ENCODE data around the gene ST14.
"Not testable (repeated sequence)": the region's sequence is repeated elsewhere in the genome, so short reads cannot be mapped to it uniquely, and the experiment has no call there.

Gene ST14

GRCh38 chr11:130189492-130190210 is 30.1 kb downstream of the ST14 start:
- no peak for DNase-seq (ENCODE audit: low spot score)

GRCh38 chr11:130190371-130190881 is 30.8 kb downstream of the ST14 start:
- DNase-seq (ENCODE audit: low spot score), result no peak

GRCh38 chr11:130191896-130192295 is 32.3 kb downstream of the ST14 start:
- no peak for DNase-seq (ENCODE audit: low spot score)

GRCh38 chr11:130192845-130193267 is 33.3 kb downstream of the ST14 start:
- DNase-seq (ENCODE audit: low spot score), result no peak

- DNase-seq (ENCODE audit: low spot score), result not testable (repeated sequence)
These were observed 34.0 kb downstream of the ST14 start for GRCh38 chr11:130193551-130193950.

GRCh38 chr11:130194241-130195023 is 34.9 kb downstream of the ST14 start:
- DNase-seq (ENCODE audit: low spot score), result no peak

DNA sequence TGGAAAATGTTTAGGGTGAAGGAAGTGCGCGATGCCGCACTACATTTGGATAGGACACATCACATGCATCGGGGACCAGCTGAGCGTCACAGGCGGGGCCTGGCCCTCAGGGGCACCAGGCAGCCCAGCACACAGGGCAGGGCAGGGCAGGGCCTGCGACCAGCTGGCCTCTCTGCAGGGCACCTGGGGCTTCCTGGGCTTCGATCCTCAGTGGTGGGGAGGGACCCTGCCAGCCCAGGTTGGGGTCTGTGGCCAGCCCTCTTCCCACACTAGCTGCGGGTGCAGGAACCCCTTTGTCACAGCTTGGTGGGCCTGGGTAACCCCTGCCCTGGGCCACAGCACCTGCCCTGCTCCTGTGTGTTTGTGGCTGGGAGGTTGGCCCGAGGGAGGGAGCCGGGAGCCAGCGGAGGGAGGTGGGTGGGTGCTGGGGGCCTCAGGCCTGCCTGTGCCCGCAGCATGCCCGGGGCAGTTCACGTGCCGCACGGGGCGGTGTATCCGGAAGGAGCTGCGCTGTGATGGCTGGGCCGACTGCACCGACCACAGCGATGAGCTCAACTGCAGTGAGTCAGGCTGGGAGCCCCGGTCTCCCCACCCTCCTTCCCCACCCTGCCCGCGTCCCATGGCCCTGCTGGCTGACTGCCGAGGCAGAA is 37.9 kb downstream of the ST14 start:
- no peak for DNase-seq (ENCODE audit: low spot score)

DNA sequence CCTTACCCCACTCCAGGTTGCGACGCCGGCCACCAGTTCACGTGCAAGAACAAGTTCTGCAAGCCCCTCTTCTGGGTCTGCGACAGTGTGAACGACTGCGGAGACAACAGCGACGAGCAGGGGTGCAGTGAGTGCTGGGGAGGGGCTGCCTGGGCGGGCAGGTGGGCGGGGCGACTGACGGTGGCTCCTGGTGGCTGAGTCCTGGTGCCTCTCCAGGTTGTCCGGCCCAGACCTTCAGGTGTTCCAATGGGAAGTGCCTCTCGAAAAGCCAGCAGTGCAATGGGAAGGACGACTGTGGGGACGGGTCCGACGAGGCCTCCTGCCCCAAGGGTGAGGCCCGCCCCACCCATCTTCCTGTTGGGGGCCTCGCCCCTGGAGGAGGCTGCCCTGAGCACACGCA is 38.7 kb downstream of the ST14 start:
- no peak for DNase-seq (ENCODE audit: low spot score)

- DNase-seq (ENCODE audit: low spot score), result no peak
These were observed 39.4 kb downstream of the ST14 start for GRCh38 chr11:130198964-130199363.

GRCh38 chr11:130199792-130200191 is 40.2 kb downstream of the ST14 start:
- no peak for DNase-seq (ENCODE audit: low spot score)

DNA sequence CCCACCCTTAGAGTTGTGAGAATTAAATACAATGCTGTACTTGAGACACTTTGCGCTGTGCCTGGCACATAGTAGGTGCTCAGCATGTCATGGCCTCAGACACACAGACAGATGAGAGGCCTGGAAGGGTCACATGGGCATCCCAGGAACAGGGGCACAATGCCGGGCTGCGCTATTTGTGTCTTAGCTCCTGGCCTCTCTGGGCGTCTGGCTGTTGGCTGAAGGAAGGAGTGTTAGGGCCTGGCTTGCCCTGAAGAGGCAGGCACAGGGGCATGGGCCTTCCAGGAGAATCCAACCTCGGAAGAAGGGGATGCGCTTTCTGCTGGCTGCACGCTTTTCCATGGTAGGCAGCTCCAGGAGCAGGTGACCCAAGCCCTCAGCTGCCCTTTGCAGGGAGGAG is 41.4 kb downstream of the ST14 start:
- no peak for DNase-seq (ENCODE audit: low spot score)

GRCh38 chr11:130202009-130202817 is 42.6 kb downstream of the ST14 start:
- DNase-seq (ENCODE audit: low spot score), result no peak

DNA sequence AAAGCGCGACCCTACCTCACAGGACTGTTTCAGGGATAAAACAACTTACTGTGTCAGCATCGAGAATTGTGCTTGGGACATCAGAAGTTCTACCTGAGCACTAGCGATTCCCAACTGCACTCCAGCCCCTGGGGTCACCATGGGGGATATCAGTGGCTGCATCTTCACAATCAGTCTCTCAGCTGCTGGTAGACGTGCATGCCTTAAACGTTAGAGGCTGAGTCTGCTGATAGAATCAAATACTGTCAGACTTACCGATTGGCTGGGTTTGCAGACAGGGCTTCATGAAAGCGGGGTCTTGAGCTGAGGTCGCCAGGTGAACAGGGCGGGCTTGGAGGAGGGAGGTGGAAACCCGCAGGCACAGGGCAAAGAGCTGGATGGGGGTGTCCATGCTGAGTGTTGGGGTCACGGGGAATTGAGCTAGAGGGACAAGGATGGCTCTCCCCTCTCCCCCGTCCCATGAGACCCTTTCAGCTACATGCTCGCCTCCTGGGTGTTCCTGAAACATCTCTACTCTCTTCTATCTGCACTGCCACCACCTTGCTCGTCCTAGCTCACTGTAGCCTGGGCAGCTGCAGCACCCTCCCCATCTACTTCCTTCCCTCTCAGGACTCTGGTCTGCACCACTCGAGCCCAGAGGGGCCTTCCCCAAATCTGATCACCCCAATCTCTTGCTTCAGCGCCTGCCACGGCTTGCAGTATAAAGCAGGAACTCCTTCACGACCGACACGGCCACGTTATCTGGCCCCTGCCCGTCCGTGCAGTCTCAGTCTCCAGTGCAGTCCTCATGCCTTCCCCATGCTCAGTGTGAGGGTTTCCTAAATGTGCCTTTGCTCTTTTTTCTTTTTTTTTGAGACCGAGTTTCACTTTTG is 43.5 kb downstream of the ST14 start:
- DNase-seq (ENCODE audit: low spot score), result no peak

DNA sequence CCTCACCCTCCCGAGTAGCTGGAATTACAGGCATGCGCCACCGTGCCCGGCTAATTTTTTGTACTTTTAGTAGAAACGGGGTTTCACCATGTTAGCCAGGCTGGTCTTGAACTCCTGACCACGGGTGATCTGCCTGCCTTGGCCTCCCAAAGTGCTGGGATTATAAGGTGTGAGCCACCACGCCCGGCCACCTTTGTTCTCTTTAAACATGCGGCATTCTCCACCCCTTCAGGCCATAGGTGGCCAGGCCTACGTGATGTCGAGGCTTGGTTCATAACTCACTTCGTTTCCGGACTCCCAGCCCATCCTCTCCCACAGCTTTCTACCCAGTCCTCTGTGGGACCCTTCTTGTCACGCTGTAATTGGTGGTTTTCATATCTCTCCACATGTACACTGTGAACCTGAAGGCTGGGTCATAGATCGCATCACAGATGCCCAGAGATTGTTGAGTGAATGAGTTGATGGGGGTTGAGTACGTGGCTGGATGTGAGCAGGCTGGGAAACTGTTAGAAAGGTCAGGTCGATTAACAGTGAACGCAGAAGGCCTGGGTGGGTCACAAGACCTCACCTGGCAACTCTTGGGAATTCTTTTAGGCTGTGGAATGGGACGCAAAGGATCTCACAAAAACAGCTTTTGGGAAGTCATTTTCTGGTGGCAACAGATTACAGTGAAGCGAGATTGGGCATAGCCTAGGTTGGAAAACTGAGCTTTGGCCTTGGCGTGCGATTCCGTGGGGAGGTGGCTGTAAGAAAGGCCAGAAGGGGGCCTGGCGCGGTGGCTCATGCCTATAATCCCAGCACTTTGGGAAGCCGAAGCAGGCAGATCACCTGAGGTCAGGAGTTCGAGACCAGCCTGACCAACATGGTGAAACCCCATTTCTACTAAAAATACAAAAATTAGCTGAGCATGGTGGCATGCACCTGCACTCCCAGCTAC is 44.5 kb downstream of the ST14 start:
- no peak for DNase-seq (ENCODE audit: low spot score)

- DNase-seq (ENCODE audit: low spot score), result no peak
These were observed 45.1 kb downstream of the ST14 start for GRCh38 chr11:130204703-130205095.

GRCh38 chr11:130206141-130206540 is 46.6 kb downstream of the ST14 start:
- DNase-seq (ENCODE audit: low spot score), result no peak

- DNase-seq (ENCODE audit: low spot score), result no peak
These were observed 48.9 kb downstream of the ST14 start for GRCh38 chr11:130208241-130209127.

DNA sequence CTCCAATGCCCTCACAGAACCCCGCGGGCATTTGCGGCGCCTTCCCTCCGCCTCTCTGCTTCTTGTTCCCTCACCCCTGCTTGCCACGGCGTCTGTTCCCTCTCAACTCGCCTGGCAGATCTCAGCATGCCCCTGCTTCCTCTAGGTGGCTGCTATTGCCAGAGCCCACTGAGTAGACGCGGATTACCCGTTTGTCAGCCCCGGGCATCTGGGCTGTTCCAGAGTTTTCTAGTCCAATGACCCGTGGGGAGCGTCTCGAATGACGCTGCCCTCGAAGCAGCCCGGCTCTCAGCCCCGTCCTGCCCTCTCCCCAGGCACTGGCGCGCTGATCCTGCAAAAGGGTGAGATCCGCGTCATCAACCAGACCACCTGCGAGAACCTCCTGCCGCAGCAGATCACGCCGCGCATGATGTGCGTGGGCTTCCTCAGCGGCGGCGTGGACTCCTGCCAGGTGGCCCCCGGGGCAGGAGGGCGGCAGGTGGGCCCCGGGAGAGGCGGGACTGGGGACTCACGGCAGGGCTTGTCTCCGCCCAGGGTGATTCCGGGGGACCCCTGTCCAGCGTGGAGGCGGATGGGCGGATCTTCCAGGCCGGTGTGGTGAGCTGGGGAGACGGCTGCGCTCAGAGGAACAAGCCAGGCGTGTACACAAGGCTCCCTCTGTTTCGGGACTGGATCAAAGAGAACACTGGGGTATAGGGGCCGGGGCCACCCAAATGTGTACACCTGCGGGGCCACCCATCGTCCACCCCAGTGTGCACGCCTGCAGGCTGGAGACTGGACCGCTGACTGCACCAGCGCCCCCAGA is 49.7 kb downstream of the ST14 start:
- no peak for DNase-seq (ENCODE audit: low spot score)

Data from NAMALWA (cell line).